GM23248 (cell line): Measurements from ENCODE around the gene IQUB. TPM values are rescaled to one million over a fixed set of nuclear protein-coding genes. Genes with fewer than 3 reads are reported as not detected.
"Not testable (repeated sequence)": the region's sequence is repeated elsewhere in the genome, so short reads cannot be mapped to it uniquely, and the experiment has no call there.

Experiments
- DNase-seq: peaks from one replicate; pipeline ENCODE4 v3.0.0-alpha.2; 2015
- H2AFZ ChIP-seq: fragments of 200-600 bp; sonication (generic); 2 replicates; pipeline ENCODE4 v1.6.1; 2016; ENCODE audit warnings: antibody characterized with exemption
- H3F3A ChIP-seq: fragments of 200-600 bp; sonication (generic); 2 replicates; pipeline ENCODE4 v1.6.1; 2016; ENCODE audit warnings: mild to moderate bottlenecking, antibody characterized with exemption, mixed run types; ENCODE audit not compliant: insufficient read depth
- H3K27ac ChIP-seq: fragments of 200-600 bp; sonication (generic); 2 replicates; pipeline ENCODE4 v1.5.1; 2016; ENCODE audit warnings: mild to moderate bottlenecking
- H3K27me3 ChIP-seq: fragments of 200-600 bp; sonication (generic); replicated peaks from 2 replicates; pipeline ENCODE4 v1.6.1; 2016; ENCODE audit warnings: mild to moderate bottlenecking; ENCODE audit not compliant: insufficient read depth
- H3K36me3 ChIP-seq: fragments of 200-600 bp; sonication (generic); 2 replicates; pipeline ENCODE4 v1.6.1; 2016; ENCODE audit warnings: low read depth, mild to moderate bottlenecking
- H3K4me1 ChIP-seq: fragments of 200-600 bp; sonication (generic); 2 replicates; pipeline ENCODE4 v1.6.1; 2016; ENCODE audit warnings: mild to moderate bottlenecking; ENCODE audit not compliant: insufficient read depth
- H3K4me2 ChIP-seq: fragments of 200-600 bp; sonication (generic); one replicate; pipeline ENCODE4 v1.6.1; 2016; ENCODE audit warnings: mild to moderate bottlenecking; ENCODE audit not compliant: unreplicated experiment
- H3K4me3 ChIP-seq: fragments of 200-600 bp; sonication (generic); 2 replicates; pipeline ENCODE4 v1.5.1; 2016; ENCODE audit warnings: mild to moderate bottlenecking
- H3K79me2 ChIP-seq: fragments of 200-600 bp; sonication (generic); 2 replicates; pipeline ENCODE4 v1.6.1; 2016; ENCODE audit warnings: mild to moderate bottlenecking; ENCODE audit not compliant: insufficient read depth
- H3K9ac ChIP-seq: fragments of 200-600 bp; sonication (generic); 2 replicates; pipeline ENCODE4 v1.6.1; 2016; ENCODE audit warnings: mild to moderate bottlenecking
- H3K9me2 ChIP-seq: fragments of 200-600 bp; sonication (generic); 2 replicates; pipeline ENCODE4 v1.6.1; 2016; ENCODE audit warnings: mixed run types, mild to moderate bottlenecking, moderate library complexity; ENCODE audit not compliant: insufficient read depth
- H3K9me3 ChIP-seq: fragments of 200-600 bp; sonication (generic); one replicate; pipeline ENCODE4 v1.6.1; 2017; ENCODE audit warnings: low read depth
- H4K20me1 ChIP-seq: fragments of 200-600 bp; sonication (generic); 2 replicates; pipeline ENCODE4 v1.6.0; 2016; ENCODE audit not compliant: insufficient read depth
- EZH2 ChIP-seq: fragments of 200-600 bp; sonication (generic); IDR thresholded peaks from 2 replicates; pipeline ENCODE4 v1.6.1; 2018; ENCODE audit warnings: antibody characterized with exemption, mild to moderate bottlenecking; ENCODE audit not compliant: insufficient read depth, poor library complexity, severe bottlenecking
- EZH2phosphoT487 ChIP-seq: fragments of 200-600 bp; sonication (generic); IDR thresholded peaks from 2 replicates; pipeline ENCODE4 v1.6.1; 2018; ENCODE audit warnings: antibody characterized with exemption, moderate library complexity, mild to moderate bottlenecking, low read depth; ENCODE audit not compliant: insufficient read depth
- WGBS, 2 experiments: methylation state at CpG; one replicate each; pipeline ENCODE4 v1.1.6; 2015 to 2017; ENCODE audit warnings: low lambda C conversion rate in 2 of 2, low coverage in 1 of 2; ENCODE audit errors: missing lambda C conversion rate in 2 of 2; 5-methylcytosine and 5-hydroxymethylcytosine counted together
- in situ Hi-C: fragments of 300-500 bp; cut with MboI; formaldehyde crosslinking; loops from 2 replicates; pipeline ENCODE4 v1.15.0; 2020
- polyA plus RNA-seq: library from polyadenylated mRNA; unstranded; fragments of >200 nt; fragmentation: Nextera tagmentation; extraction: Ambion mirVana; gene quantifications from 2 replicates; pipeline ENCODE4 v1.2.1, GENCODE V29; 2016
- total RNA-seq: library from RNA; depleted of rRNA; stranded (reverse); fragments of >200 nt; shearing (Covaris generic); gene quantifications from 2 replicates; pipeline ENCODE4 v1.2.3, GENCODE V29; 2014

The IQUB gene
- total and polyA plus RNA-seq, 2 experiments from 2014 or later: 0.10 TPM; not detected in 1

DNA sequence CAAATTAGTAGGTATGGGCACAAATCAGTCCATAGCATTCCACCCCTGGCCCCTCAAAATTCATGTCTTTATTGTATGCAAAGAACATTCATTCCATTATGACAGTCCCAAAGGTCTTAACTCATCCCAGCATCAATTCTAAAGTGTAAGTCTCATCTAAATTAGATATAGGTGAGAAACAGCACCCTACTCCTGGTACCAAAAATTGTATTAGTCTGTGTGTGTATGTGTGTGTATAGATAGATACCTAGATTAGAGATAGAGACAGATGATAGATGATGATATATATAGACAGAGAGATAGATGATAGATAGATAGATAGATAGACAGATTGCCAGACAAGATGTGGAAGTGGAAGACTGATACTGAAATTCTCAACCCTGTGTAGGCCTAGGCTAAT lies 109.9 kb downstream of the IQUB start:
- Histone ChIP-seq H3K9ac (no peak overlapping the region), H3K27ac (no peak overlapping the region), H3K36me3 (no peaks in the 10 kb centered on the region), H2AFZ (no peak overlapping the region), H3K79me2 (no peaks in the 10 kb centered on the region), H3F3A (no peaks in the 10 kb centered on the region), H3K4me3 (no peak overlapping the region), H4K20me1 (no peaks in the 10 kb centered on the region), H3K27me3 (no peaks in the 10 kb centered on the region), H3K4me1 (no peaks in the 10 kb centered on the region), H3K4me2 (no peak overlapping the region), H3K9me2 (no peaks in the 10 kb centered on the region), H3K9me3 (no peaks in the 10 kb centered on the region)
- in situ Hi-C loops: no loop called here
- no peak for TF ChIP-seq EZH2
- DNase-seq: no peak

DNA sequence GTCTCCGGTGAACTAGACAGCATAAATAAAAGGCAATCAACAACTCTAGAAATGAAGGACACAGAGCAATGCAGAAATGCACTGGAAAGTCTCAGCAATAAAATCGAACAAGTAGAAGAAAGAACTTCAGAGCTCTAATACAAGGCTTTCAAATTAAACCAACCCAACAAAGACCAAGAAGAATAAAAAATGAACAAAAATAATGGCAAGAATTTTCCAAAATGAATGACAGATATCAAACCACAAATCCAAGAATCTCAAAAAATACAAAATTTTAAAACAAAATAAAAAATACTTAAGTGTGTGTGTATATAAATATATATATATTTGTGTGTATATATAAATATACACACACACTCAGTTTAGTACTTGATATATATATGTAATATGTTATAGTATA lies 110.8 kb downstream of the IQUB start:
- 8 to 12% methylated on average over 2 of the region's 2 CpGs for WGBS, 2 experiments
- Histone ChIP-seq H3K27ac (no peak overlapping the region), H2AFZ (no peak overlapping the region), H3K27me3 (no peaks in the 10 kb centered on the region), H3K4me1 (no peaks in the 10 kb centered on the region), H3K9me3 (no peaks in the 10 kb centered on the region), H3K36me3 (no peaks in the 10 kb centered on the region), H3K9ac (no peak overlapping the region), H4K20me1 (no peaks in the 10 kb centered on the region), H3K9me2 (no peaks in the 10 kb centered on the region), H3K79me2 (no peaks in the 10 kb centered on the region), H3F3A (no peaks in the 10 kb centered on the region), H3K4me3 (no peak overlapping the region), H3K4me2 (no peak overlapping the region)
- no peak for DNase-seq
- TF ChIP-seq EZH2phosphoT487 (no peak), EZH2 (no peak)
- in situ Hi-C loops: no loop called here

DNA sequence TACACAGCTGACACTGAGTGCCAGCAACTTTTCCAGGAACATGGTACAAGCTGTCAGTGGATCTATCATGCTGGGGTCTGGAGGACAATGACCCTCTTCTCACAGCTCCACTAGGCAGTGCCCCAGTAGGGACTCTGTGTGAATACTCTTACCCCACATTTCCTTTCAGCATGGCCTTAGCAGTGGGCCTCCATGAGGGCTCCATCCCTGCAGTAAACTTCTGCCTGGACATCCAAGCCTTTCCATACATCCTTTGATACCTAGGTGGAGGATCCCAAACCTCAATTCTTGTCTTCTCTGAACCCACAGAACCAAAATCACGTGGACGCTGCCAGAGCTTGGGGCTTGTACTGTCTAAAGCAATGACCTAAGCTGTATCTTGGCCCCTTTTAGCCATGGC lies 116.8 kb downstream of the IQUB start:
- Histone ChIP-seq H4K20me1 (no peaks in the 10 kb centered on the region), H3K79me2 (no peaks in the 10 kb centered on the region), H3K9ac (no peak overlapping the region), H3K4me2 (no peak overlapping the region), H3K36me3 (no peaks in the 10 kb centered on the region), H3F3A (no peaks in the 10 kb centered on the region), H3K27me3 (no peaks in the 10 kb centered on the region), H3K4me3 (no peak overlapping the region), H3K4me1 (no peaks in the 10 kb centered on the region), H3K9me2 (no peaks in the 10 kb centered on the region), H2AFZ (no peak overlapping the region), H3K27ac (no peak overlapping the region), H3K9me3 (no peaks in the 10 kb centered on the region)
- DNase-seq: no peak
- 6 to 17% methylated on average over 2 of the region's 2 CpGs for WGBS, 2 experiments
- in situ Hi-C loops: no loop called here
- no peak for TF ChIP-seq EZH2phosphoT487
- no peak for TF ChIP-seq EZH2

DNA sequence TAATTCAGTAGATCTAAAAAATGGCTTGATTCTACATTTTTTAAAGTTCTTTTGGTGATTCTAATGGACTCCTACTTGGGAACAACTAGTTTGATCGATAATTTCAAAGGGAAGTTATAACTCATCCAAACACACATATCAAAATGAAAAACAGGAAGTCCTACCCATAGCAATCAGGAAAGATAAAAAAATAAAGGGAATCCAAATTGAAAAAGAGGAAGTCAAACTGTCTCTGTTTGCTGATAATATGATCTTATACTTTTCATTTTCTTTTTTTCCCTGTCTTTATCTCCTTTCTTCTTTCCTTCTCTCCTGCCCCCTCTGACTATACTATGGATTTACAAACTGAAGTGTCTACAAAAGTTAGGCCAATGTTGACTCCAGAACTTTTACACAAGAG lies 118.8 kb downstream of the IQUB start:
- Histone ChIP-seq H3K27me3 (no peaks in the 10 kb centered on the region), H3K4me2 (no peak overlapping the region), H2AFZ (no peak overlapping the region), H3K9me3 (no peaks in the 10 kb centered on the region), H3K36me3 (no peaks in the 10 kb centered on the region), H4K20me1 (no peaks in the 10 kb centered on the region), H3K9ac (no peak overlapping the region), H3K27ac (no peak overlapping the region), H3F3A (no peaks in the 10 kb centered on the region), H3K79me2 (no peaks in the 10 kb centered on the region), H3K4me3 (no peak overlapping the region), H3K4me1 (no peaks in the 10 kb centered on the region), H3K9me2 (no peaks in the 10 kb centered on the region)
- TF ChIP-seq EZH2phosphoT487: no peak
- TF ChIP-seq EZH2: no peak
- DNase-seq: no peak
- 15% methylated on average over 1 of the region's 1 CpG for WGBS, 2 experiments
- in situ Hi-C loops: no loop called here

DNA sequence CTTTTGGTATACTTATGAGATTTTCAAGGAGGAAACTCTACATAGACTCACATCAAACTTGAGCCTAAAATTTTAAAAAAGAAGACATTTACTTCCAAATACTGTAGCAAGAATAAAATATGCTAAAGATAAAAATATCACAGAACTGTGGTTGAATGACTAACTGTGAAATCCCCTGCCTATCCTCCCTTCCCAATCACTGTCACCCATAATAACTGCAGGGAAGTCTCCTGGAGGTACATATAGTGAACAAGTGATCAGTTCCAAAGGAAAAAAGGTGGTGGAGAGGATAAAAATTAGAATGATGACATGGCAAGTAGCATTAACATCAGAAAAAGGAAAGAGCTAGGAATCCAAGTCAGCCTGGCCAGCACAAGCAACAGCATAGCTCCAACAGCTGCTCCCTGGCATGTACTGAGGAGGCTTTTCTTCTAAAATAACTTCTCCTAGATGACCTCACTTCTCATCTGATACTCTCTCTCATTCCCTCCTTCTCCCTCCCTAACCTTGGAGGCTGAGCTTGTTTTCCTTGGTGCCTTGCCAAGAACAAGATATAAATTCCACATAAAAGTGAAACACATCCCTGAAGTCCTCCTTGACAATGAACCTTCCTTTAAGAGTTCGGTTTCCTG lies 124.0 kb downstream of the IQUB start:
- no peaks in the 10 kb centered on the region for H3K9me3 ChIP-seq
- in situ Hi-C loops: no loop called here
- H4K20me1 ChIP-seq: no peaks in the 10 kb centered on the region
- no peak overlapping the region for H3K4me3 ChIP-seq
- TF ChIP-seq EZH2phosphoT487: no peak
- no peak for TF ChIP-seq EZH2
- no peaks in the 10 kb centered on the region for H3K9me2 ChIP-seq
- H3F3A ChIP-seq: no peaks in the 10 kb centered on the region
- no peak overlapping the region for H2AFZ ChIP-seq
- H3K79me2 ChIP-seq: no peaks in the 10 kb centered on the region
- no peaks in the 10 kb centered on the region for H3K4me1 ChIP-seq
- H3K36me3 ChIP-seq: no peaks in the 10 kb centered on the region
- no peaks in the 10 kb centered on the region for H3K27me3 ChIP-seq
- peak; percentile 1 for DNase-seq
- H3K27ac ChIP-seq: no peak overlapping the region
- no peak overlapping the region for H3K4me2 ChIP-seq
- 0 to 4% methylated on average over 1 of the region's 1 CpG for WGBS, 2 experiments
- no peak overlapping the region for H3K9ac ChIP-seq

DNA sequence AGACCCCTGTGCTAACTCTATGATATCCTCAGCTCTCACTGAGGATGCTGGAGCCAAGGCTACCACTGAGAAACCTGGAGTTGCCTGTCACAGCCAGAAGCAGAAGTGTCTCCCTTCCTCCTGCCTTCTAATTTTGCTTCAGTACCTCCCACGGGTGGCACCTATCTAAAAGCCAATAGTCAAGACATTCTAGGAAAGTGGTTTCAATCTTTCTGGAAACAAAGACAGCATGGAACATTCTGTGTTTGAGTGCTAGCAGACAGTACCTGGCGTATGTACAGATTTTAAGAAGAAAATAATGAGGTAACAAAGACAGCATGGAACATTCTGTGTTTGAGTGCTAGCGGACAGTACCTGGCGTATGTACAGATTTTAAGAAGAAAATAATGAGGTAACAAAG lies 126.4 kb downstream of the IQUB start:
- H3K79me2 ChIP-seq, H3K4me2 ChIP-seq, H3K4me1 ChIP-seq, H3K9ac ChIP-seq, H3K4me3 ChIP-seq, H3K36me3 ChIP-seq, H3K27ac ChIP-seq, H3K27me3 ChIP-seq, H3F3A ChIP-seq, H4K20me1 ChIP-seq, DNase-seq, H2AFZ ChIP-seq, H3K9me2 ChIP-seq, in situ Hi-C loops, H3K9me3 ChIP-seq: not testable (repeated sequence)
- WGBS, 2 experiments: 0 to 1% methylated on average over 4 of the region's 4 CpGs
